RWPE2 (cell line): ENCODE results near the gene RGS17.

Source experiments
- ATAC-seq: fragments of 200-7000 bp; cut with Tn5 transposase; 3 replicates; pipeline ENCODE4 v1.9.1; 2021; ENCODE audit warnings: low read depth
- DNase-seq: peaks from one replicate; pipeline ENCODE4 v3.0.0-alpha.2; 2020; ENCODE audit warnings: low spot score
- H3K27ac ChIP-seq: fragments of 450-650 bp; 2 replicates; pipeline ENCODE4 v1.5.1; 2017; ENCODE audit warnings: mild to moderate bottlenecking; ENCODE audit not compliant: poor library complexity, severe bottlenecking
- H3K27me3 ChIP-seq: fragments of 250-450 bp; sonication (Bioruptor Pico); 2 replicates; pipeline ENCODE4 v1.5.1; 2021; ENCODE audit warnings: mild to moderate bottlenecking, moderate library complexity; ENCODE audit not compliant: insufficient read depth, poor library complexity, severe bottlenecking
- H3K36me3 ChIP-seq: fragments of 250-450 bp; sonication (Bioruptor Pico); 2 replicates; pipeline ENCODE4 v1.5.1; 2020; ENCODE audit warnings: low read depth, mild to moderate bottlenecking, moderate library complexity
- H3K4me1 ChIP-seq: fragments of 250-450 bp; sonication (Bioruptor Pico); 2 replicates; pipeline ENCODE4 v1.5.1; 2021; ENCODE audit warnings: mild to moderate bottlenecking, moderate library complexity; ENCODE audit not compliant: insufficient read depth, poor library complexity, severe bottlenecking
- H3K4me3 ChIP-seq: fragments of 250-450 bp; sonication (Bioruptor Pico); 2 replicates; pipeline ENCODE4 v1.5.1; 2021; ENCODE audit warnings: mild to moderate bottlenecking, moderate library complexity; ENCODE audit not compliant: severe bottlenecking
- H3K9me3 ChIP-seq: fragments of 250-450 bp; sonication (Bioruptor Pico); 2 replicates; pipeline ENCODE4 v1.5.1; 2021; ENCODE audit warnings: mild to moderate bottlenecking, moderate library complexity; ENCODE audit not compliant: severe bottlenecking
- CTCF ChIP-seq: fragments of 450-650 bp; IDR thresholded peaks from one replicate; pipeline ENCODE4 v1.5.1; 2017; ENCODE audit warnings: mild to moderate bottlenecking, moderate library complexity; ENCODE audit not compliant: poor library complexity, severe bottlenecking

The RGS17 gene

GRCh38 chr6:153167061-153167891 is 36.2 kb upstream of the RGS17 start:
- no peaks in the 10 kb centered on the region for H3K36me3 ChIP-seq
- no peak for TF ChIP-seq CTCF
- H3K9me3 ChIP-seq: no peaks in the 10 kb centered on the region
- no peaks in the 10 kb centered on the region for H3K27me3 ChIP-seq
- no peak overlapping the region for H3K4me3 ChIP-seq
- H3K27ac ChIP-seq: peak overlapping the region; percentile 98
- DNase-seq (no peak), ATAC-seq (peak; percentile 78)
- peaks cover 41% of the 10 kb centered on the region for H3K4me1 ChIP-seq

GRCh38 chr6:153162646-153163045 is 31.6 kb upstream of the RGS17 start:
- ATAC-seq (no peak), DNase-seq (no peak)
- Histone ChIP-seq H3K4me3 (no peak overlapping the region), H3K9me3 (no peaks in the 10 kb centered on the region), H3K27me3 (no peaks in the 10 kb centered on the region), H3K36me3 (no peaks in the 10 kb centered on the region), H3K27ac (peak overlapping the region; percentile 31), H3K4me1 (peaks cover 21% of the 10 kb centered on the region)
- no peak for TF ChIP-seq CTCF

GRCh38 chr6:153162172-153162571 is 31.1 kb upstream of the RGS17 start:
- Histone ChIP-seq H3K27me3 (no peaks in the 10 kb centered on the region), H3K4me3 (no peak overlapping the region), H3K4me1 (peaks cover 16% of the 10 kb centered on the region), H3K36me3 (no peaks in the 10 kb centered on the region), H3K27ac (peak overlapping the region; percentile 31), H3K9me3 (no peaks in the 10 kb centered on the region)
- TF ChIP-seq CTCF: no peak
- ATAC-seq (peak; percentile 58), DNase-seq (no peak)

- H3K27me3 ChIP-seq: no peaks in the 10 kb centered on the region
- H3K4me1 ChIP-seq: peaks cover 4% of the 10 kb centered on the region
- no peak overlapping the region for H3K4me3 ChIP-seq
- no peak for TF ChIP-seq CTCF
- no peaks in the 10 kb centered on the region for H3K9me3 ChIP-seq
- DNase-seq (no peak), ATAC-seq (no peak)
- no peak overlapping the region for H3K27ac ChIP-seq
- H3K36me3 ChIP-seq: no peaks in the 10 kb centered on the region
Measured at GRCh38 chr6:153160221-153160620, 29.1 kb upstream of the RGS17 start.

GRCh38 chr6:153150752-153151440 is 19.8 kb upstream of the RGS17 start:
- Histone ChIP-seq H3K4me3 (peak overlapping the region; percentile 10), H3K27me3 (no peaks in the 10 kb centered on the region), H3K27ac (no peak overlapping the region), H3K36me3 (no peaks in the 10 kb centered on the region), H3K9me3 (no peaks in the 10 kb centered on the region), H3K4me1 (no peaks in the 10 kb centered on the region)
- ATAC-seq (peak; percentile 76), DNase-seq (no peak)
- TF ChIP-seq CTCF: no peak
